Measurements from ENCODE around the gene ACTBL2. TPM values are rescaled to one million over a fixed set of nuclear protein-coding genes. Genes with fewer than 3 reads are reported as not detected.

ACTBL2 gene
- total and polyA plus RNA-seq, 2 of the 13 experiments (the other 11 are each of a cell fraction or from before 2014, with no cell fraction given) = not detected

- TF ChIP-seq MNT (IDR thresholded peaks at IDR 0.05) = no peak
These were observed 35.0 kb downstream of the ACTBL2 start (continued) for GRCh38 chr5:57447658-57448057.

GRCh38 chr5:57446966-57447365 is 35.6 kb downstream of the ACTBL2 start:
- no peaks in the 10 kb centered on the region for H3K36me3 ChIP-seq (replicated peaks in 1 of 2; ENCODE audit: control insufficient read depth in 1 of 2, insufficient read depth in 2 of 2, low read length in 2 of 2)
- ATAC-seq (no peak), DNase-seq (ENCODE audit: low spot score) (no peak), FAIRE-seq (no peak)
- no peaks in the 10 kb centered on the region for H3K4me1 ChIP-seq (ENCODE audit: insufficient read depth, low read length)
- no peaks in the 10 kb centered on the region for H3K79me2 ChIP-seq (ENCODE audit: insufficient read depth, low read length)
- no peaks in the 10 kb centered on the region for H3K9me3 ChIP-seq (ENCODE audit: low read length)
- ChIA-PET POLR2A (no interaction called here), CTCF (ENCODE audit: low intra/inter-chr PET ratio, low total read pairs) (no interaction called here)
- no TSS peak for BruUV-seq (replicated peaks)
- in situ Hi-C loops (cut with HindIII; ENCODE audit: extremely low pct_ligation_motif_present, low pct_unique_long_range_greater_than_20kb) = no loop called here
- no peak overlapping the region for H2AFZ ChIP-seq (ENCODE audit: low read length)
- no peak overlapping the region for H3K4me2 ChIP-seq (ENCODE audit: low read depth, low read length)
- 46% methylated on average over 2 of the region's 2 CpGs for WGBS (ENCODE audit: low lambda C conversion rate)
- no peak overlapping the region for H3K9ac ChIP-seq (ENCODE audit: insufficient read depth, low read depth, low read length)
- no peaks in the 10 kb centered on the region for H4K20me1 ChIP-seq (ENCODE audit: insufficient read depth, low read length)
- H3K27me3 ChIP-seq (ENCODE audit: control insufficient read depth in 1 of 2, insufficient read depth in 2 of 2, low read length in 2 of 2) = no peaks in the 10 kb centered on the region
- no peak overlapping the region for H3K27ac ChIP-seq (ENCODE audit: extremely low read length, insufficient read depth, low read length)
- intact Hi-C loops (cut with micrococcal nuclease; ENCODE audit: unreplicated experiment) = no loop called here
- H3K4me3 ChIP-seq (replicated peaks in 1 of 3; ENCODE audit: insufficient read depth in 1 of 3, low read depth in 2 of 3, low read length in 3 of 3) = no peak overlapping the region
- TF ChIP-seq SRSF4 (IDR thresholded peaks at IDR 0.05; ENCODE audit: low read depth, low read length, poor library complexity, severe bottlenecking) (no peak), ZMAT5 (CRISPR knock-in tag; IDR thresholded peaks at IDR 0.05; ENCODE audit: borderline replicate concordance, low read depth) (no peak), ZNF530 (CRISPR knock-in tag; IDR thresholded peaks at IDR 0.05; ENCODE audit: low read depth) (no peak), EEA1 (CRISPR knock-in tag; IDR thresholded peaks at IDR 0.05; ENCODE audit: borderline replicate concordance) (no peak), GPN1 (CRISPR knock-in tag; IDR thresholded peaks at IDR 0.05; ENCODE audit: borderline replicate concordance) (no peak), ZUFSP (CRISPR knock-in tag; IDR thresholded peaks at IDR 0.05; ENCODE audit: borderline replicate concordance) (no peak), KDM1A (CRISPR knock-in tag; IDR thresholded peaks at IDR 0.05) (no peak), ZNF354B (CRISPR knock-in tag; IDR thresholded peaks at IDR 0.05) (no peak), HNF4G (IDR thresholded peaks at IDR 0.05; ENCODE audit: borderline replicate concordance, low read depth, low read length) (no peak), HNF4G (CRISPR knock-in tag; IDR thresholded peaks at IDR 0.05; ENCODE audit: borderline replicate concordance, low read depth) (no peak)

Data from HepG2 (cell line).